Fibroblast of lung (primary cell): ENCODE results near the gene IL18RAP. TPM values are rescaled to one million over a fixed set of nuclear protein-coding genes. Genes with fewer than 3 reads are reported as not detected.

ENCODE experiments used
- DNase-seq, 2 donors: peaks; one replicate each; pipeline versions ENCODE4 v3.0.0 to v3.0.0-alpha.2; 2010; ENCODE audit warnings: low read depth in 2 of 2
- H2AFZ ChIP-seq: 2 replicates; pipeline ENCODE4 v1.5.1; 2012; ENCODE audit warnings: low read length, control low read depth, inconsistent platforms
- H3K27ac ChIP-seq: 2 replicates; pipeline ENCODE4 v1.5.1; 2011; ENCODE audit warnings: low read length, control low read depth; ENCODE audit not compliant: insufficient read depth
- H3K27me3 ChIP-seq: 2 replicates; pipeline ENCODE4 v1.5.1; 2011; ENCODE audit warnings: mild to moderate bottlenecking, low read length; ENCODE audit not compliant: control insufficient read depth, insufficient read depth
- H3K36me3 ChIP-seq: 2 replicates; pipeline ENCODE4 v1.5.1; 2011; ENCODE audit warnings: low read length; ENCODE audit not compliant: control insufficient read depth, insufficient read depth
- H3K4me1 ChIP-seq: 2 replicates; pipeline ENCODE4 v1.5.1; 2011; ENCODE audit warnings: low read length; ENCODE audit not compliant: control insufficient read depth, insufficient read depth; ENCODE audit errors: extremely low read depth
- H3K4me2 ChIP-seq: 2 replicates; pipeline ENCODE4 v1.5.1; 2011; ENCODE audit warnings: low read length, control low read depth; ENCODE audit not compliant: insufficient read depth; ENCODE audit errors: extremely low read depth
- H3K4me3 ChIP-seq, 4 experiments: fragments of 200-600 bp in 1 of 4; sonication (generic) in 1 of 4; replicated peaks in 1 of 4; 2 replicates each; pipeline ENCODE4 v1.5.1; 2011 to 2016; ENCODE audit warnings: low read length in 4 of 4, low read depth in 3 of 4, mild to moderate bottlenecking in 3 of 4, control low read depth in 2 of 4, inconsistent platforms in 1 of 4, mixed read lengths in 1 of 4; ENCODE audit not compliant: insufficient read depth in 1 of 4; ENCODE audit errors: control extremely low read depth in 1 of 4
- H3K79me2 ChIP-seq: 2 replicates; pipeline ENCODE4 v1.5.1; 2012; ENCODE audit warnings: mild to moderate bottlenecking, low read length, inconsistent platforms; ENCODE audit not compliant: control insufficient read depth, insufficient read depth
- H3K9ac ChIP-seq: 2 replicates; pipeline ENCODE4 v1.5.1; 2011; ENCODE audit warnings: mild to moderate bottlenecking, low read length, control low read depth; ENCODE audit not compliant: insufficient read depth
- H3K9me3 ChIP-seq: 2 replicates; pipeline ENCODE4 v1.5.1; 2012; ENCODE audit warnings: low read depth, low read length; ENCODE audit not compliant: control insufficient read depth, insufficient read depth
- H4K20me1 ChIP-seq: 2 replicates; pipeline ENCODE4 v1.5.1; 2011; ENCODE audit warnings: low read length; ENCODE audit not compliant: control insufficient read depth, insufficient read depth; ENCODE audit errors: extremely low read depth
- CTCF ChIP-seq, 2 donors: IDR thresholded peaks in 1 of 2; conservative IDR thresholded peaks in 1 of 2; 1 replicate in 1 of 2; 2 replicates in 1 of 2; pipeline ENCODE4 v1.5.1; 2011 to 2012; ENCODE audit warnings: low read length in 2 of 2, control low read depth in 1 of 2, inconsistent platforms in 1 of 2, low read depth in 1 of 2, mild to moderate bottlenecking in 1 of 2
- EZH2 ChIP-seq: IDR thresholded peaks from 2 replicates; pipeline ENCODE4 v1.5.1; 2012; ENCODE audit warnings: low read length, control low read depth, mild to moderate bottlenecking; ENCODE audit errors: missing control alignments
- polyA plus RNA-seq, 2 donors: library from polyadenylated mRNA; depleted of rRNA in 1 of 2; stranded (reverse) in 1 of 2; unstranded in 1 of 2; fragments of >200 nt; gene quantifications; 2 replicates each; pipeline ENCODE4 v1.2.1, GENCODE V29; 2011 to 2012; ENCODE audit warnings: missing spikeins in 1 of 2
- total RNA-seq: library from RNA; depleted of rRNA; stranded (reverse); fragments of >200 nt; gene quantifications from 2 replicates; pipeline ENCODE4 v1.2.1, GENCODE V29; 2014

Gene IL18RAP
- total and polyA plus RNA-seq, 2 donors (not counting 1 experiment from before 2014, with no cell fraction given): not detected

- no peak overlapping the region for H3K4me2 ChIP-seq
- TF ChIP-seq EZH2: no peak
- no peak for TF ChIP-seq CTCF (conservative IDR thresholded peaks at IDR 0.05 in 1 of 2, IDR thresholded peaks at IDR 0.05 in 1 of 2; ENCODE audit: low read depth in 1 of 2, low read length in 2 of 2)
- H3K9me3 ChIP-seq: no peaks in the 10 kb centered on the region
- no peaks in the 10 kb centered on the region for H4K20me1 ChIP-seq
- no peak overlapping the region for H2AFZ ChIP-seq
- no peaks in the 10 kb centered on the region for H3K36me3 ChIP-seq
- H3K79me2 ChIP-seq: no peaks in the 10 kb centered on the region
- no peaks in the 10 kb centered on the region for H3K4me1 ChIP-seq
- H3K27me3 ChIP-seq: no peaks in the 10 kb centered on the region
- no peak overlapping the region for H3K4me3 ChIP-seq
- DNase-seq: no peak
- H3K27ac ChIP-seq: no peak overlapping the region
- no peak overlapping the region for H3K9ac ChIP-seq
These were observed 15.6 kb downstream of the IL18RAP start for GRCh38 chr2:102438578-102438977.

- Histone ChIP-seq H2AFZ (no peak overlapping the region), H3K4me3 (no peak overlapping the region), H3K36me3 (no peaks in the 10 kb centered on the region), H3K4me1 (no peaks in the 10 kb centered on the region), H3K27ac (no peak overlapping the region), H3K9ac (no peak overlapping the region), H3K79me2 (no peaks in the 10 kb centered on the region), H3K27me3 (no peaks in the 10 kb centered on the region), H3K4me2 (no peak overlapping the region), H3K9me3 (no peaks in the 10 kb centered on the region), H4K20me1 (no peaks in the 10 kb centered on the region)
- no peak for TF ChIP-seq CTCF (conservative IDR thresholded peaks at IDR 0.05 in 1 of 2, IDR thresholded peaks at IDR 0.05 in 1 of 2; ENCODE audit: low read depth in 1 of 2, low read length in 2 of 2)
- no peak for TF ChIP-seq EZH2
- peak; percentile 71 to 82 for DNase-seq
These were observed 16.2 kb downstream of the IL18RAP start for GRCh38 chr2:102439065-102439695.

GRCh38 chr2:102442967-102443828, 20.2 kb downstream of the IL18RAP start:
- Histone ChIP-seq H3K79me2 (no peaks in the 10 kb centered on the region), H3K27me3 (no peaks in the 10 kb centered on the region), H3K27ac (no peak overlapping the region), H4K20me1 (no peaks in the 10 kb centered on the region), H3K9me3 (no peaks in the 10 kb centered on the region), H2AFZ (no peak overlapping the region), H3K4me2 (no peak overlapping the region), H3K9ac (no peak overlapping the region), H3K4me1 (no peaks in the 10 kb centered on the region), H3K4me3 (no peak overlapping the region), H3K36me3 (no peaks in the 10 kb centered on the region)
- TF ChIP-seq EZH2 (no peak), CTCF (conservative IDR thresholded peaks at IDR 0.05 in 1 of 2, IDR thresholded peaks at IDR 0.05 in 1 of 2; ENCODE audit: low read depth in 1 of 2, low read length in 2 of 2) (peak; percentile 75 to 76)
- DNase-seq: peak; percentile 12 to 58
